ENCODE results near the gene TBC1D2. TPM values are rescaled to one million over a fixed set of nuclear protein-coding genes. Genes with fewer than 3 reads are reported as not detected.
"Not testable (repeated sequence)": the region's sequence is repeated elsewhere in the genome, so short reads cannot be mapped to it uniquely, and the experiment has no call there.

Gene TBC1D2
- total RNA-seq, 1 donor from 2014 or later, result 6.6 TPM

- intact Hi-C loops (cut with micrococcal nuclease), result no loop called here
These were observed 16.0 kb upstream of the TBC1D2 start for GRCh38 chr9:98271479-98271878.

GRCh38 chr9:98270284-98270683, 14.8 kb upstream of the TBC1D2 start:
- intact Hi-C loops (cut with micrococcal nuclease), result not testable (repeated sequence)

- intact Hi-C loops (cut with micrococcal nuclease), result not testable (repeated sequence)
These were observed 14.2 kb upstream of the TBC1D2 start for GRCh38 chr9:98269652-98270051.

- intact Hi-C loops (cut with micrococcal nuclease), result not testable (repeated sequence)
These were observed 12.1 kb upstream of the TBC1D2 start for GRCh38 chr9:98267556-98267955.

- intact Hi-C loops (cut with micrococcal nuclease), result loop anchor here (5.0 kb wide), 1 partner anchor 552 kb away; no protein-coding TSS in a partner anchor
These were observed 9.1 kb upstream of the TBC1D2 start for GRCh38 chr9:98264516-98264915.

GRCh38 chr9:98263482-98264357, 8.3 kb upstream of the TBC1D2 start:
- intact Hi-C loops (cut with micrococcal nuclease), result loop anchor here (1.0 to 5.0 kb wide), 9 partner anchors 8 to 551 kb away; partner anchors contain the start of genes ANP32B and TBC1D2

- intact Hi-C loops (cut with micrococcal nuclease), result loop anchor here (1.0 to 5.0 kb wide), 9 partner anchors 8 to 551 kb away; partner anchors contain the start of genes ANP32B and TBC1D2
These were observed 7.6 kb upstream of the TBC1D2 start for GRCh38 chr9:98263080-98263479.

- intact Hi-C loops (cut with micrococcal nuclease), result loop anchor here (2.0 to 5.0 kb wide), 2 partner anchors 279 to 550 kb away; partner anchors contain the start of gene ANP32B
These were observed 6.6 kb upstream of the TBC1D2 start for GRCh38 chr9:98262056-98262455.

- intact Hi-C loops (cut with micrococcal nuclease), result loop anchor here (5.0 kb wide), 1 partner anchor 548 kb away; no protein-coding TSS in a partner anchor
These were observed 5.2 kb upstream of the TBC1D2 start for GRCh38 chr9:98260635-98261034.

GRCh38 chr9:98259791-98260190, 4.3 kb upstream of the TBC1D2 start:
- intact Hi-C loops (cut with micrococcal nuclease), result loop anchor here (5.0 to 10.0 kb wide), 5 partner anchors 355 to 1838 kb away; partner anchors contain the start of genes ERP44, INVS, TDRD7 and ZNF510

GRCh38 chr9:98256756-98257155, 1.3 kb upstream of the TBC1D2 start:
- intact Hi-C loops (cut with micrococcal nuclease), result loop anchor here (1.0 to 10.0 kb wide), 8 partner anchors 64 to 1841 kb away; partner anchors contain the start of genes ANKS6, CORO2A, ERP44 and INVS

- intact Hi-C loops (cut with micrococcal nuclease), result loop anchor here (1.0 to 10.0 kb wide), 15 partner anchors 8 to 1842 kb away; partner anchors contain the start of genes ANP32B, ERP44, INVS and NANS
These were observed 330 bp downstream of the TBC1D2 start for GRCh38 chr9:98255061-98255577.

- intact Hi-C loops (cut with micrococcal nuclease), result loop anchor here (1.0 to 10.0 kb wide), 15 partner anchors 9 to 1843 kb away; partner anchors contain the start of genes ANP32B, ERP44, INVS and NANS
These were observed 1.0 kb downstream of the TBC1D2 start for GRCh38 chr9:98254228-98255060.

- intact Hi-C loops (cut with micrococcal nuclease), result loop anchor here (10.0 kb wide), 1 partner anchor 349 kb away; no protein-coding TSS in a partner anchor
These were observed 1.9 kb downstream of the TBC1D2 start for GRCh38 chr9:98253565-98253964.

GRCh38 chr9:98251551-98251950, 3.9 kb downstream of the TBC1D2 start:
- intact Hi-C loops (cut with micrococcal nuclease), result loop anchor here (10.0 kb wide), 1 partner anchor 347 kb away; no protein-coding TSS in a partner anchor

- intact Hi-C loops (cut with micrococcal nuclease), result loop anchor here (10.0 kb wide), 1 partner anchor 345 kb away; no protein-coding TSS in a partner anchor
These were observed 5.7 kb downstream of the TBC1D2 start for GRCh38 chr9:98249771-98250170.

- intact Hi-C loops (cut with micrococcal nuclease), result no loop called here
These were observed 6.5 kb downstream of the TBC1D2 start for GRCh38 chr9:98248737-98249474.

GRCh38 chr9:98247831-98248657, 7.4 kb downstream of the TBC1D2 start:
- intact Hi-C loops (cut with micrococcal nuclease), result no loop called here

- intact Hi-C loops (cut with micrococcal nuclease), result no loop called here
These were observed 13.0 kb downstream of the TBC1D2 start for GRCh38 chr9:98242426-98242825.

All from T-helper 1 cell treated with Interleukin-12 subunit alpha and Interleukin-12 subunit beta and Interleukin-4 antibody, amounts not matched to agents 30 ng/mL and 1 ng/mL, for 36 hours (primary cell).